Suprapubic skin (tissue), 4 donors: Measurements from ENCODE around the gene ZNF439. TPM values are rescaled to one million over a fixed set of nuclear protein-coding genes. Genes with fewer than 3 reads are reported as not detected.

Experiments
- DNase-seq, 2 donors: peaks; one replicate each; pipeline ENCODE4 v3.0.0-alpha.2; 2019; ENCODE audit warnings: low spot score in 2 of 2
- H3K27ac ChIP-seq: fragments of 200-600 bp; sonication (generic); one replicate; pipeline ENCODE4 v1.5.1; 2019
- H3K27me3 ChIP-seq: fragments of 200-600 bp; sonication (generic); one replicate; pipeline ENCODE4 v1.5.1; 2019
- H3K36me3 ChIP-seq: fragments of 200-600 bp; sonication (generic); one replicate; pipeline ENCODE4 v1.5.1; 2019
- H3K4me1 ChIP-seq: fragments of 200-600 bp; sonication (generic); one replicate; pipeline ENCODE4 v1.5.1; 2019
- H3K4me3 ChIP-seq: fragments of 200-600 bp; sonication (generic); one replicate; pipeline ENCODE4 v1.5.1; 2019; ENCODE audit warnings: mild to moderate bottlenecking
- H3K9me3 ChIP-seq: fragments of 200-600 bp; sonication (generic); one replicate; pipeline ENCODE4 v1.5.1; 2019
- CTCF ChIP-seq, 2 donors: fragments of 200-600 bp in 1 of 2; fragments of 450-650 bp in 1 of 2; sonication (generic) in 1 of 2; IDR thresholded peaks; one replicate each; pipeline ENCODE4 v1.5.1; 2016 to 2019; ENCODE audit warnings: antibody characterized with exemption in 2 of 2, mild to moderate bottlenecking in 1 of 2, moderate library complexity in 1 of 2
- EP300 ChIP-seq: sonication (generic); formaldehyde crosslinking; IDR thresholded peaks from one replicate; pipeline ENCODE4 v1.6.1; 2017; ENCODE audit warnings: antibody characterized with exemption
- POLR2A ChIP-seq, 2 donors: fragments of 450-650 bp; IDR thresholded peaks; one replicate each; pipeline ENCODE4 v1.6.1; 2017; ENCODE audit warnings: antibody characterized with exemption in 2 of 2, mild to moderate bottlenecking in 2 of 2, moderate library complexity in 2 of 2
- POLR2AphosphoS5 ChIP-seq, 3 donors: sonication (generic); formaldehyde crosslinking; IDR thresholded peaks; one replicate each; pipeline ENCODE4 v1.6.1; 2017; ENCODE audit warnings: antibody characterized with exemption in 3 of 3
- WGBS: methylation state at CpG from one replicate; pipeline ENCODE4 v1.1.5; 2018; 5-methylcytosine and 5-hydroxymethylcytosine counted together
- total RNA-seq, 4 donors: library from RNA; depleted of rRNA; stranded (reverse); fragments of >200 nt; gene quantifications; one replicate each; pipeline ENCODE4 v1.1.0, GENCODE V29; 2016

The ZNF439 gene
- 1 to 10 TPM; 5.4 to 8.9 (median 7.1) TPM for total RNA-seq

DNA sequence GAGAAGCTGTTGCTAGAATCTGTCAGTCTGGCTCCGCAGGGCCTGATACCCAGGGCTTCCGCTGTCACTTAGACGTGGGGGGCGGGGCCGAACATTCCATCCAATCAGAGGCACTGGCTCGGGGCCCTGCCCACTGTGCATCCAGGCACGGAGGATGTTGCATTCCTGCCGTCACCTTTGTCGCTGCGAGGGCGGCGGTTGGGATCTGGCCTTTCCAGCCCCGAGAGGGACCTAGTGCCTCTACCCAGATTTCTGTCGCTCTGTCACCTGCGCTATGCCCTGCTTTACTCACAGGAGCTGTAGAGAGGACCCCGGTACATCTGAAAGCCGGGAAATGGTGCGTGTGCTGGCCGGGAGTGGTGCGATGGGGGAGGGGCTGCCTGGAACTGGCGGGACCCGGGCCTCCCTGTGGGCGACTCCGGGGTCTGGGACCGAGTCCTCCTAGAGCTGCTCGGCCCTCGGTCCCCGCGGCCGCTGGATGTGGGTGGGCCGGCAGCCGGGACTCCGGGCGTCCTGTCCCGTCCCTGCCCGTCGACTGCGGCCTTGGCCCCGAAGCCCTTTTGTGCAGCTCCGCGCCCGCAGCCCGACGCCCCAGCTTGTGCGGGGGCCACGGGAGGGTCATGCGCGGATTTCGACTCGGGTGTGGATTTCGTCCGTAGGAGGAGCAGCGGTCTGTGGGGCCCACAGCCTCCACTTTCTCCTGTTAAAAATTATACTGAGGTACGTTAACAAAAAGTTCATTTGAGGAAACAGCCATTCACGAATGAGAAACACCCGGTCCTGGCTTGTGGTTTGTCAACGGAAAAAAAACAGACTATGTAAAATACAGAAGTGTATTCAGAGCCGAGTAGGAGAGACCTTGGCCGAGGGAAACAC is at the start of gene ZNF439:
TSS of gene ZNF439 (plus strand) at position 133 of the 876 bp plus-strand sequence. CDS start at position 275, 142 bp downstream.
- Histone ChIP-seq H3K27ac (peak within 1 kb of the TSS; percentile 65), H3K36me3 (no peaks in the 10 kb centered on the region), H3K9me3 (no peaks in the 10 kb centered on the region), H3K4me3 (peak within 1 kb of the TSS; percentile 70), H3K27me3 (no peaks in the 10 kb centered on the region), H3K4me1 (peaks cover 22% of the 10 kb centered on the region)
- peak; percentile 90 to 97 for DNase-seq
- WGBS, result 2% methylated on average over 23 of the region's 59 CpGs
- TF ChIP-seq POLR2AphosphoS5 (IDR thresholded peaks at IDR 0.05) (peak in 1 of 3 donors; percentile 44), EP300 (no peak), POLR2A (IDR thresholded peaks at IDR 0.05) (no peak), CTCF (IDR thresholded peaks at IDR 0.05) (no peak)

- H3K27ac ChIP-seq, result no peak overlapping the region
- H3K27me3 ChIP-seq, result no peaks in the 10 kb centered on the region
- no peak for DNase-seq
- TF ChIP-seq POLR2A (IDR thresholded peaks at IDR 0.05), result no peak
- no peak for TF ChIP-seq CTCF (IDR thresholded peaks at IDR 0.05)
- TF ChIP-seq EP300, result no peak
- no peak for TF ChIP-seq POLR2AphosphoS5 (IDR thresholded peaks at IDR 0.05)
- H3K9me3 ChIP-seq, result peaks cover 20% of the 10 kb centered on the region
- peaks cover 23% of the 10 kb centered on the region for H3K36me3 ChIP-seq
- H3K4me1 ChIP-seq, result no peaks in the 10 kb centered on the region
- 93% methylated on average over 11 of the region's 11 CpGs for WGBS
- no peak overlapping the region for H3K4me3 ChIP-seq
Measured at GRCh38 chr19:11806354-11807098, 42.0 kb upstream of the ZNF439 start.

DNA sequence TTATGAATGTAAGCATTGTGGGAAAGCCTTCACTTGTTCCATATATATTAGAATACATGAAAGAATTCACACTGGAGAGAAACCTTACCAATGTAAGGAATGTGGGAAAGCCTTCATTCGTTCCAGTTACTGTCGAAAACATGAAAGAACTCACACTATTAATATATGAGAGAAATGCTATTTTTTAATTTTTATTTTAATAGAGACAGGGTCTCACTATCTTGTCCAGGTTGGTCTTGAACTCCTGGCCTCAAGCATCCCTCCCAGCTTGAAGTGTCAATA is 41.5 kb upstream of the ZNF439 start:
- peaks cover 23% of the 10 kb centered on the region for H3K36me3 ChIP-seq
- no peak for DNase-seq
- H3K27ac ChIP-seq, result no peak overlapping the region
- peaks cover 20% of the 10 kb centered on the region for H3K9me3 ChIP-seq
- no peak overlapping the region for H3K4me3 ChIP-seq
- no peaks in the 10 kb centered on the region for H3K4me1 ChIP-seq
- no peaks in the 10 kb centered on the region for H3K27me3 ChIP-seq
- TF ChIP-seq CTCF (IDR thresholded peaks at IDR 0.05), result no peak
- no peak for TF ChIP-seq POLR2AphosphoS5 (IDR thresholded peaks at IDR 0.05)
- TF ChIP-seq POLR2A (IDR thresholded peaks at IDR 0.05), result no peak
- no peak for TF ChIP-seq EP300
- WGBS, result 95% methylated on average over 2 of the region's 2 CpGs

DNA sequence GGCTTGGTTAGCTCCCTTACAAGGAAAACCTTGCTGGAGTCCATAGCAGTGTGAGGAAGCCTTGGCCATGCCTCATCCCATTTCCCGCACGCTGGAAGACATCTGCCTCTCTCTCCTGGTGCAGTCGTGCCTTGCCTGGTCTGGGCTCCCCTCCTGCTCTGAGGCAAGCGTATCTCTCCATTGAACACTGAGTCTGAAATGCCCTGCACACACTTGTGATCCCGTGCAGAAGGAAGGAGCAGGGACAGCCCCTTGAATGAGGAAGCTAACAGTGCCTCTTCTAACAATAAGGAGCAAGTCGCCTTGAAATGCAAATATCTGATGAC is 34.9 kb upstream of the ZNF439 start:
- 0% methylated on average over 6 of the region's 6 CpGs for WGBS
- DNase-seq, result no peak
- Histone ChIP-seq H3K4me3 (peak overlapping the region; percentile 91), H3K4me1 (peaks cover 25% of the 10 kb centered on the region), H3K36me3 (peaks cover 2% of the 10 kb centered on the region), H3K27me3 (no peaks in the 10 kb centered on the region), H3K27ac (peak overlapping the region; percentile 96), H3K9me3 (no peaks in the 10 kb centered on the region)
- no peak for TF ChIP-seq POLR2AphosphoS5 (IDR thresholded peaks at IDR 0.05)
- TF ChIP-seq POLR2A (IDR thresholded peaks at IDR 0.05), result no peak
- no peak for TF ChIP-seq EP300
- no peak for TF ChIP-seq CTCF (IDR thresholded peaks at IDR 0.05)

- Histone ChIP-seq H3K27me3 (no peaks in the 10 kb centered on the region), H3K9me3 (no peaks in the 10 kb centered on the region), H3K4me1 (peaks cover 25% of the 10 kb centered on the region), H3K36me3 (peaks cover 4% of the 10 kb centered on the region), H3K27ac (peak within 1 kb of the TSS; percentile 96), H3K4me3 (peak within 1 kb of the TSS; percentile 91)
- 0% methylated on average over 11 of the region's 55 CpGs for WGBS
- DNase-seq, result peak; percentile 97 to 98
- TF ChIP-seq POLR2AphosphoS5 (IDR thresholded peaks at IDR 0.05) (peak; percentile 20 to 75 (median 72)), CTCF (IDR thresholded peaks at IDR 0.05) (no peak), POLR2A (IDR thresholded peaks at IDR 0.05) (peak in 1 of 2 donors; percentile 79)
Measured at GRCh38 chr19:11814029-11814699, 34.4 kb upstream of the ZNF439 start, which contains the start of gene ZNF440. Gene ZNF440, plus strand, starts transcription at chr19:11814273. Its CDS starts 175 bp downstream, at chr19:11814448.
